Endometrial microvascular endothelial cells (primary cell): ENCODE measurements around the gene CHRDL1. TPM values are rescaled to one million over a fixed set of nuclear protein-coding genes. Genes with fewer than 3 reads are reported as not detected.

ENCODE experiments used
- in situ Hi-C: cut with HindIII; loops from 2 replicates; pipeline ENCODE4 v1.10.0; 2017; ENCODE audit warnings: low sequenced_read_pairs, low pct_unique_long_range_greater_than_20kb; ENCODE audit errors: inconsistent ontology term
- total RNA-seq: library from RNA; depleted of rRNA; stranded (reverse); fragments of >200 nt; gene quantifications from one replicate; pipeline ENCODE4 v1.2.3, GENCODE V29; 2015; ENCODE audit errors: inconsistent ontology term

CHRDL1 gene
- total RNA-seq, 1 donor from 2014 or later: not detected

- in situ Hi-C loops: no loop called here
Observed at GRCh38 chrX:110746014-110746413, 49.6 kb downstream of the CHRDL1 start.

- in situ Hi-C loops: no loop called here
Observed at GRCh38 chrX:110745288-110745687, 50.3 kb downstream of the CHRDL1 start.

GRCh38 chrX:110743679-110744340 lies 51.8 kb downstream of the CHRDL1 start:
- in situ Hi-C loops: no loop called here

GRCh38 chrX:110741213-110741796 lies 54.3 kb downstream of the CHRDL1 start:
- in situ Hi-C loops: no loop called here

GRCh38 chrX:110734894-110735541 lies 60.6 kb downstream of the CHRDL1 start:
- in situ Hi-C loops: no loop called here

- in situ Hi-C loops: no loop called here
Observed at GRCh38 chrX:110734271-110734670, 61.3 kb downstream of the CHRDL1 start.

- in situ Hi-C loops: no loop called here
Observed at GRCh38 chrX:110733166-110733565, 62.5 kb downstream of the CHRDL1 start.

- in situ Hi-C loops: no loop called here
Observed at GRCh38 chrX:110732266-110732665, 63.4 kb downstream of the CHRDL1 start.

- in situ Hi-C loops: no loop called here
Observed at GRCh38 chrX:110723844-110724243, 71.8 kb downstream of the CHRDL1 start.

- in situ Hi-C loops: no loop called here
Observed at GRCh38 chrX:110722135-110722534, 73.5 kb downstream of the CHRDL1 start.

GRCh38 chrX:110713666-110714065 lies 82.0 kb downstream of the CHRDL1 start:
- in situ Hi-C loops: no loop called here

- in situ Hi-C loops: no loop called here
Observed at GRCh38 chrX:110706446-110706845, 89.2 kb downstream of the CHRDL1 start.

GRCh38 chrX:110703641-110704040 lies 92.0 kb downstream of the CHRDL1 start:
- in situ Hi-C loops: no loop called here

GRCh38 chrX:110699109-110699508 lies 96.5 kb downstream of the CHRDL1 start:
- in situ Hi-C loops: no loop called here

GRCh38 chrX:110698696-110699095 lies 96.9 kb downstream of the CHRDL1 start:
- in situ Hi-C loops: no loop called here

- in situ Hi-C loops: no loop called here
Observed at GRCh38 chrX:110692866-110693265, 102.8 kb downstream of the CHRDL1 start.

- in situ Hi-C loops: no loop called here
Observed at GRCh38 chrX:110691446-110691845, 104.2 kb downstream of the CHRDL1 start.

GRCh38 chrX:110684653-110685052 lies 111.0 kb downstream of the CHRDL1 start:
- in situ Hi-C loops: no loop called here

GRCh38 chrX:110683925-110684324 lies 111.7 kb downstream of the CHRDL1 start:
- in situ Hi-C loops: no loop called here

GRCh38 chrX:110678591-110678990 lies 117.0 kb downstream of the CHRDL1 start:
- in situ Hi-C loops: no loop called here
